C4-2B (cell line): ENCODE data around the gene SPSB4.

Experiments used
- CTCF ChIP-seq: fragments of 450-650 bp; conservative IDR thresholded peaks from 2 replicates; pipeline ENCODE4 v1.5.1; 2017; ENCODE audit warnings: mild to moderate bottlenecking
- ZFX ChIP-seq: fragments of 450-650 bp; IDR thresholded peaks from 2 replicates; pipeline ENCODE4 v1.6.1; 2017

- TF ChIP-seq ZFX (no peak), CTCF (no peak)
These were observed 41.7 kb upstream of the SPSB4 start for GRCh38 chr3:141009496-141009895.
